H1 (cell line): ENCODE results near the gene CAPN2. TPM values are rescaled to one million over a fixed set of nuclear protein-coding genes. Genes with fewer than 3 reads are reported as not detected.

Experiments
- CTCF ChIA-PET: fragments of 300-600 bp; sonication (Branson Sonifier 250); formaldehyde crosslinking; loops from one replicate; lab custom pipeline; 2021; ENCODE audit not compliant: partially characterized antibody; lab: Charles Lee
- POLR2A ChIA-PET: fragments of 300-600 bp; sonication (Branson Sonifier 250); formaldehyde crosslinking; loops from one replicate; lab custom pipeline; 2021; ENCODE audit warnings: inconsistent platforms; ENCODE audit not compliant: partially characterized antibody; lab: Charles Lee
- DNase-seq, 2 experiments: peaks; one replicate each; pipeline versions ENCODE4 v3.0.0 to v3.0.0-alpha.2; 2010 to 2022; ENCODE audit warnings: low spot score in 2 of 2, low read depth in 1 of 2, mixed read lengths in 1 of 2
- FAIRE-seq: peaks from 2 replicates; lab custom pipeline; 2011; peaks lifted over from hg19 to GRCh38; lab: Jason Lieb, UNC
- H2AFZ ChIP-seq: 2 replicates; pipeline ENCODE4 v1.8.1; 2012; ENCODE audit warnings: low read length, inconsistent platforms
- H2AK5ac ChIP-seq: 2 replicates; pipeline ENCODE4 v1.6.1; 2013; ENCODE audit warnings: low read depth, low read length
- H2BK120ac ChIP-seq: replicated peaks from 2 replicates; pipeline ENCODE3; 2013; ENCODE audit warnings: low read depth, low read length, inconsistent platforms
- H2BK12ac ChIP-seq: 2 replicates; pipeline ENCODE4 v1.6.1; 2013; ENCODE audit warnings: low read depth, low read length
- H2BK15ac ChIP-seq: 2 replicates; pipeline ENCODE4 v1.6.1; 2013; ENCODE audit warnings: low read length
- H2BK20ac ChIP-seq: 2 replicates; pipeline ENCODE4 v1.6.1; 2013; ENCODE audit warnings: low read length
- H2BK5ac ChIP-seq: 2 replicates; pipeline ENCODE4 v1.6.1; 2013; ENCODE audit warnings: low read depth, low read length
- H3K14ac ChIP-seq: 2 replicates; pipeline ENCODE4 v1.6.1; 2013; ENCODE audit warnings: inconsistent platforms; ENCODE audit not compliant: insufficient read length
- H3K18ac ChIP-seq: 2 replicates; pipeline ENCODE4 v1.6.1; 2013; ENCODE audit warnings: low read length; ENCODE audit errors: extremely low read depth
- H3K23ac ChIP-seq: 2 replicates; pipeline ENCODE4 v1.6.1; 2013; ENCODE audit warnings: inconsistent platforms; ENCODE audit not compliant: insufficient read length
- H3K23me2 ChIP-seq: 2 replicates; pipeline ENCODE4 v1.6.1; 2013; ENCODE audit warnings: low read depth, low read length
- H3K27ac ChIP-seq: 2 replicates; pipeline ENCODE4 v1.6.1; 2011; ENCODE audit warnings: low read depth, low read length, inconsistent platforms
- H3K27me3 ChIP-seq, 4 experiments: replicated peaks in 1 of 4; 1 replicate in 1 of 4; 2 replicates in 3 of 4; pipeline versions ENCODE4 v1.6.1 to v1.8.1; 2011 to 2013; ENCODE audit warnings: low read length in 3 of 4, mild to moderate bottlenecking in 3 of 4, inconsistent platforms in 2 of 4, mixed read lengths in 2 of 4, moderate library complexity in 1 of 4; ENCODE audit not compliant: control insufficient read depth in 3 of 4, insufficient read depth in 3 of 4; ENCODE audit errors: extremely low read depth in 1 of 4
- H3K36me3 ChIP-seq, 4 experiments: 2 replicates each; pipeline versions ENCODE4 v1.6.1 to v1.8.1; 2011 to 2013; ENCODE audit warnings: mild to moderate bottlenecking in 4 of 4, low read length in 3 of 4, moderate library complexity in 2 of 4, control low read depth in 1 of 4, inconsistent platforms in 1 of 4; ENCODE audit not compliant: insufficient read depth in 4 of 4, control insufficient read depth in 2 of 4
- H3K4ac ChIP-seq: replicated peaks from 2 replicates; pipeline ENCODE3; 2013; ENCODE audit warnings: low read length, low read depth, mixed read lengths, inconsistent platforms; ENCODE audit not compliant: insufficient read length
- H3K4me1 ChIP-seq, 4 experiments: replicated peaks in 1 of 4; 1 replicate in 1 of 4; 2 replicates in 3 of 4; pipeline versions ENCODE4 v1.6.1 to v1.8.1; 2011 to 2013; ENCODE audit warnings: low read length in 3 of 4, inconsistent platforms in 2 of 4, mixed read lengths in 1 of 4; ENCODE audit not compliant: insufficient read depth in 4 of 4, control insufficient read depth in 3 of 4
- H3K4me2 ChIP-seq, 2 experiments: 2 replicates each; pipeline versions ENCODE4 v1.6.1 to v1.8.1; 2011 to 2013; ENCODE audit warnings: low read depth in 2 of 2, low read length in 2 of 2, control low read depth in 1 of 2, inconsistent platforms in 1 of 2, mild to moderate bottlenecking in 1 of 2; ENCODE audit not compliant: insufficient read depth in 1 of 2
- H3K4me3 ChIP-seq, 4 experiments: fragments of 200-600, 300-600 bp in 1 of 4; sonication (generic), shearing (Covaris generic), sonication (Bioruptor Twin) in 1 of 4; 2 replicates each; pipeline versions ENCODE4 v1.5.1 to v1.8.1; 2011 to 2016; ENCODE audit warnings: low read length in 4 of 4, low read depth in 3 of 4, control low read depth in 2 of 4, inconsistent platforms in 2 of 4, mild to moderate bottlenecking in 2 of 4, mixed read lengths in 1 of 4, moderate library complexity in 1 of 4; ENCODE audit not compliant: insufficient read depth in 2 of 4; ENCODE audit errors: extremely low read depth in 1 of 4
- H3K56ac ChIP-seq: replicated peaks from 2 replicates; pipeline ENCODE3; 2013; ENCODE audit warnings: low read depth, mild to moderate bottlenecking, mixed read lengths, low read length, inconsistent platforms; ENCODE audit not compliant: insufficient read length
- H3K79me1 ChIP-seq: 2 replicates; pipeline ENCODE4 v1.6.1; 2013; ENCODE audit warnings: low read depth, low read length, control low read depth
- H3K79me2 ChIP-seq, 2 experiments: 2 replicates each; pipeline versions ENCODE4 v1.6.1 to v1.8.1; 2012 to 2013; ENCODE audit warnings: low read length in 2 of 2, mild to moderate bottlenecking in 2 of 2, inconsistent platforms in 1 of 2; ENCODE audit not compliant: insufficient read depth in 2 of 2, control insufficient read depth in 1 of 2
- H3K9ac ChIP-seq, 4 experiments: replicated peaks in 1 of 4; 1 replicate in 1 of 4; 2 replicates in 3 of 4; pipeline versions ENCODE4 v1.6.1 to v1.8.1; 2011 to 2013; ENCODE audit warnings: low read depth in 3 of 4, low read length in 3 of 4, control low read depth in 2 of 4, mild to moderate bottlenecking in 2 of 4, moderate library complexity in 2 of 4, inconsistent platforms in 1 of 4; ENCODE audit errors: extremely low read depth in 1 of 4
- H3K9me3 ChIP-seq, 2 experiments: 2 replicates each; pipeline versions ENCODE4 v1.6.1 to v1.8.1; 2012 to 2013; ENCODE audit warnings: mild to moderate bottlenecking in 2 of 2, moderate library complexity in 2 of 2, control low read depth in 1 of 2, inconsistent platforms in 1 of 2, low read depth in 1 of 2, low read length in 1 of 2, mixed read lengths in 1 of 2; ENCODE audit not compliant: insufficient read depth in 2 of 2
- H4K20me1 ChIP-seq, 2 experiments: replicated peaks in 1 of 2; 2 replicates each; pipeline versions ENCODE3 to v1.8.1; 2011 to 2013; ENCODE audit warnings: inconsistent platforms in 2 of 2, low read length in 2 of 2, mild to moderate bottlenecking in 1 of 2; ENCODE audit not compliant: insufficient read depth in 2 of 2, control insufficient read depth in 1 of 2
- H4K5ac ChIP-seq: 2 replicates; pipeline ENCODE4 v1.6.1; 2013; ENCODE audit warnings: low read length, low read depth, mixed read lengths, inconsistent platforms; ENCODE audit not compliant: insufficient read length
- H4K8ac ChIP-seq: 2 replicates; pipeline ENCODE4 v1.8.0; 2013; ENCODE audit warnings: mild to moderate bottlenecking, moderate library complexity, low read length, inconsistent platforms; ENCODE audit not compliant: insufficient read depth; ENCODE audit errors: extremely low read depth
- H4K91ac ChIP-seq: replicated peaks from 2 replicates; pipeline ENCODE3; 2013; ENCODE audit warnings: low read length, mixed read lengths, inconsistent platforms; ENCODE audit not compliant: insufficient read length
- ATF3 ChIP-seq: IDR thresholded peaks from 2 replicates; pipeline ENCODE4 v1.6.1; 2011; ENCODE audit warnings: low read depth, mild to moderate bottlenecking, low read length; ENCODE audit not compliant: insufficient read depth
- BRCA1 ChIP-seq: IDR thresholded peaks from 2 replicates; pipeline ENCODE4 v1.6.1; 2012; ENCODE audit warnings: low read depth, low read length, improper control_type of control experiment
- CBX8 ChIP-seq: fragments of 300-800, 300-1000 bp; sonication (generic); IDR thresholded peaks from 2 replicates; pipeline ENCODE4 v1.7.1; 2016; ENCODE audit warnings: low read depth, low read length, borderline replicate concordance
- CREB1 ChIP-seq: IDR thresholded peaks from 2 replicates; pipeline ENCODE4 v1.6.1; 2012; ENCODE audit warnings: inconsistent platforms
- FOSL1 ChIP-seq: IDR thresholded peaks from 2 replicates; pipeline ENCODE4 v1.6.1; 2011; ENCODE audit warnings: mild to moderate bottlenecking, low read depth, low read length, moderate library complexity; ENCODE audit not compliant: insufficient read depth
- MAX ChIP-seq: IDR thresholded peaks from 2 replicates; pipeline ENCODE4 v1.6.1; 2012; ENCODE audit warnings: inconsistent platforms
- RNF2 ChIP-seq: fragments of 200-900, 300-1000 bp; sonication (generic); IDR thresholded peaks from 2 replicates; pipeline ENCODE4 v1.7.1; 2016; ENCODE audit warnings: borderline replicate concordance, low read depth, mild to moderate bottlenecking, antibody characterized with exemption, low read length; ENCODE audit not compliant: poor library complexity, severe bottlenecking; ENCODE audit errors: missing control alignments
- SP1 ChIP-seq: IDR thresholded peaks from 2 replicates; pipeline ENCODE4 v1.6.1; 2011; ENCODE audit warnings: low read depth, low read length
- SP4 ChIP-seq: IDR thresholded peaks from 2 replicates; pipeline ENCODE4 v1.6.1; 2012; ENCODE audit warnings: low read length, inconsistent platforms
- TAF1 ChIP-seq: IDR thresholded peaks from 2 replicates; pipeline ENCODE4 v1.6.1; 2011; ENCODE audit warnings: mild to moderate bottlenecking, low read depth, low read length
- TCF12 ChIP-seq: IDR thresholded peaks from 2 replicates; pipeline ENCODE4 v1.6.1; 2011; ENCODE audit warnings: low read depth, mild to moderate bottlenecking, low read length
- WGBS, 2 experiments: shearing (Covaris generic) in 1 of 2; methylation state at CpG; one replicate each; pipeline versions ENCODE4 v1.1.6 to v1.1.7; 2013 to 2015; ENCODE audit warnings: low lambda C conversion rate in 2 of 2, mixed read lengths in 2 of 2, inconsistent platforms in 1 of 2, low coverage in 1 of 2, missing lambda C conversion rate in 1 of 2; ENCODE audit not compliant: insufficient replicate concordance in 2 of 2, insufficient coverage in 1 of 2, insufficient read length in 1 of 2; ENCODE audit errors: extremely low coverage in 1 of 2, missing lambda C conversion rate in 1 of 2; 5-methylcytosine and 5-hydroxymethylcytosine counted together
- polyA plus RNA-seq, 7 experiments: library from polyadenylated mRNA; depleted of rRNA in 3 of 7; stranded (reverse) in 5 of 7; unstranded in 2 of 7; fragments of >200 nt in 5 of 7; fragments of 200-250 nt in 2 of 7; gene quantifications; 1 replicate in 5 of 7; 2 replicates in 1 of 7; 4 replicates in 1 of 7; pipeline versions ENCODE4 v1.2.1 to v1.2.3, GENCODE V29; 2011 to 2013; ENCODE audit warnings: missing spikeins in 2 of 7, mixed read lengths in 2 of 7
- total RNA-seq: library from RNA; stranded (reverse); fragmentation: NEBNext Ultra II Directional; extraction: Animal tissue kit (Norgen Biotek cat#: 25700); gene quantifications from 2 replicates; pipeline ENCODE4 v1.2.1, GENCODE V29; 2021

The CAPN2 gene
- total and polyA plus RNA-seq, 2 of the 8 experiments (the other 6 are each of a cell fraction or from before 2014, with no cell fraction given) = 9.2 to 10.3 TPM

- Histone ChIP-seq H3K79me2 (no peaks in the 10 kb centered on the region), H3K9me3 (no peaks in the 10 kb centered on the region), H2BK12ac (no peak overlapping the region), H4K8ac (no peak overlapping the region), H3K14ac (no peak overlapping the region), H2BK5ac (no peak overlapping the region), H2AFZ (no peak overlapping the region), H3K23me2 (no peaks in the 10 kb centered on the region), H3K27ac (no peak overlapping the region), H2BK15ac (no peak overlapping the region), H4K5ac (no peak overlapping the region), H3K4ac (no peak overlapping the region), H3K18ac (no peak overlapping the region), H3K23ac (no peak overlapping the region), H3K36me3 (peaks cover 0 to 4% (median 0%) of the 10 kb centered on the region in 4 experiments; a peak in 1 of 8 replicates), H3K4me2 (no peak overlapping the region), H4K20me1 (peaks cover 0 to 4% of the 10 kb centered on the region in 2 experiments), H3K4me3 (no peak overlapping the region), H3K27me3 (peaks cover 0 to 54% (median 45%) of the 10 kb centered on the region in 4 experiments; a peak in 6 of 7 replicates), H4K91ac (no peak overlapping the region), H3K79me1 (no peaks in the 10 kb centered on the region), H3K56ac (no peak overlapping the region), H2BK20ac (no peak overlapping the region), H2AK5ac (no peak overlapping the region), H3K9ac (no peak overlapping the region), H3K4me1 (peaks cover 8 to 28% (median 15%) of the 10 kb centered on the region in 4 experiments), H2BK120ac (no peak overlapping the region)
- CTCF ChIA-PET = interaction anchor here (1.1 to 6.9 kb wide), 7 partner anchors 23 to 38 kb away, joined by 3 to 74 read pairs (median 5); no protein-coding TSS in a partner anchor
- WGBS, 2 experiments = 85% methylated on average over 5 of the region's 5 CpGs; no CpG with 5 or more reads in 1 of the 2 experiments
- FAIRE-seq (no peak), DNase-seq (no peak)
- POLR2A ChIA-PET = interaction anchor here (0.8 to 1.2 kb wide), 2 partner anchors 7 to 20 kb away, joined by 3 to 4 read pairs; no protein-coding TSS in a partner anchor
- TF ChIP-seq SP1 (no peak), CBX8 (no peak), TAF1 (no peak), ATF3 (no peak), TCF12 (no peak), BRCA1 (no peak), RNF2 (no peak), MAX (no peak), CREB1 (no peak), SP4 (no peak), FOSL1 (no peak)
These were observed 9.6 kb downstream of the CAPN2 start for GRCh38 chr1:223721658-223722607.
